ENCODE data around the gene OR4M1.
"Not testable (repeated sequence)": the region's sequence is repeated elsewhere in the genome, so short reads cannot be mapped to it uniquely, and the experiment has no call there.

Gene OR4M1

DNA sequence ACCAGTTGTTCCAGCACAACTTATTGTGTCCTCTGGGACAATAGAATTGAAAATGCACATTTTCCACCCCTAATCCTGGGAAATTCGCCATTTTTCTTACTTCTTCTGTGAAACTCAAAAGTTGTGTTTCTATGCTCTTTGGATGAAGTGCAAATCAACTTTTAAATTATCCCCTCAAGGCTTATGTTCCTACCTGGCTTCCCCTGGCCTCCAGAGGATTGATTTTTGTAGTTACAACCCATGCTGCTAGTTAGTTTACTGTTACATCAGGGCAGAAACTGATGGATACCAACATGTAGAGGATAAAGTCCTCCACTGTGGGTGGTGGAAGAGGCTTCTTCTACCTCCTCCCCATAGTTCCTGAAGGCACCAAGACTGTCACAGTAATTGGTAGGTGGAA is at the start of gene OR4M1:
TSS of gene OR4M1 (plus strand) at position 301 of the 400 bp plus-strand sequence. CDS start 6,819 bp downstream, outside the sequence.
- DNase-seq: not testable (repeated sequence)

DNA sequence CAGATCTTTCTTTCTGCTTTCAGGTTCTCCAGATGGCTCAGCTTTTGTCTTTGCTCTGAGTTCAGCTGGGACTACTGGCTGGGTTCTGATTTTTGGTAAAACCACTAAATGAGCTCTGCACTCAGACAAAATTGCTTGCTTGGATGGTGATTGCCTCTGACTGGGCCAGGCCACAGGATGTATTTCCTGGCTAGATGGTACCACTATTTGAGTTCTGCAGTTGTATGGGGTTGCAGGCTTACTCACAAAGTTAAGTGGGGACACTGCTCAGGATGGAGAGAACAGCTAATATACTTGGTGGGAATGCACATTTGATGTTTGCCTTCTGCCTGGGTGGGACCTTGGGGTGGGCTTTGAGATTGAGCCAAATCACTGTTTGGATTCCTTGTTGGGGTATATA is 43.9 kb upstream of the OR4M1 start:
- no peak for DNase-seq

GRCh38 chr14:19729763-19730162 is 43.5 kb upstream of the OR4M1 start:
- no peak for DNase-seq

DNA sequence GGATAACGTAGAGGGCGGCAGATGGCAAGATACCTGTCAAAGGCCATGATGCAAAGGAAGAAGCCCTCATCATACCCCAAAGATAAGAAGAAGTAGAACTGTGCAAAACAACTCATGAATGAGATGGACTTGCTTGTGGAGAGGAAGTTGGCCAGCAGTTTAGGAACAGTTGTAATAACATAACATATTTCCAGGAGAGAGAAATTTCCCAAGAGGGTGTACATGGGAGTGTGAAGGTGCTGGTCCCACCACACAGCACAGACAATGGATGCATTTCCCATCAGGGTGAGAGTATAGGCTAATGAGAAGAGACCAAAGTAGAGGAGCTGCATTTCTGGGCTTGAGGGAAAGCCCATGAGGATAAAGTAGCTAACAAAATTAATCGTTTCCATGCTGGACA is 39.4 kb upstream of the OR4M1 start:
- DNase-seq: not testable (repeated sequence)

DNA sequence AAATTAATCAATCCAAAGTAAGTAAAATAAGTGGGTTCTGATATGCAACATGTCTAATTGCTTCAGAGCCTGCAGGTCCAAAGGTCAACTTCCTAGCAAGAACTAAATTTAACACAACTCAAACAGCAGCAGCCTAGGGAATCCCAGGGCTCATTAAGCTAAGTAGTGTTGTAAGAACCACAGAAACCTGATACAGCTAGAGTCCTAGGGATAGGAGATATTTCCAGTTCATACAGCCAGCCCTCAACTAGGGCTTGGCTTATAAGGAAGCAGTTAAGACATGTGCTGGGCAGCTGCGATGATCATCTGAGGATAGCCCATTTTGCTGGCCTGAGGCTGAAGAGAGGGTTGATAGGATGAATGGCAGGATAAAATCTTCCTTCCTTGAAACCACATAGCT is 30.0 kb upstream of the OR4M1 start, which contains the start of gene OR4Q3:
TSS of gene OR4Q3 (plus strand) at position 316 of the 400 bp plus-strand sequence.
- no peak for DNase-seq

DNA sequence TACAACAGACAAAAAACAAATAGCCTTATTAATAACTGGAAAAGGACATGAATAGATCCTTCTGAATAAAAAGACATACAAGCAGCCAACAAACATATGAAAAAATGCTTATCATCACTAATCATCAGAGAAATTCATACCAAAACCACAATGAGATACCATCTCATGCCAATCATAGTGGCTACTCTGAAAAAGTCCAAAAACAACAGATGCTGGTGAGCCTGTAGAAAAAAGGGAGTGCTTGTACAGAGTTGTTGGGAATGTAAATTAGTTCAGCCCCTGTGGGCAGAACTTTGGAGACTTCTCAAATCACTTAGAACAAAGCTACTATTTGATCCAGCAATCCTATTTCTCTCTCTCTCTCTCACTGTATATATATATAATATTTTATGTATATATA is 21.0 kb upstream of the OR4M1 start:
- not testable (repeated sequence) for DNase-seq

DNA sequence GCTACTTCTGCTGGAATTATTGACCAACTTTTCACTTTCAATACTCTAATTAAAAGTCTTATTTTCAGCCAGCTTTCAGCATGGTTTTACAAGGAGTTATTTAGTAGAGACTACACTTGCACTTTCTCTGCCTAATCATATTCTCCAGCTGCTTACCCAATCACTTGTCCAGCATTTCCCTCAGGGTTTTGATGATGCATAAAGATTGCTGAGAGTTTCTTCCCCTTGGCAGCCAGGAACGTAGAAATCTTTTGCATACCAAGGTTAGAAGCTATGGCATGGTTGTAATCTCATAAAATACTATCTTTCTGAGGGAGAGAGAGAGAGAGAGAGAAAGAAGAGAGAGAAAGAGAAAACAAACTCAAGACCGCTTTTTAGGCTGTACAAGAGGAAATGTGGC is 19.1 kb upstream of the OR4M1 start:
- DNase-seq: no peak

DNA sequence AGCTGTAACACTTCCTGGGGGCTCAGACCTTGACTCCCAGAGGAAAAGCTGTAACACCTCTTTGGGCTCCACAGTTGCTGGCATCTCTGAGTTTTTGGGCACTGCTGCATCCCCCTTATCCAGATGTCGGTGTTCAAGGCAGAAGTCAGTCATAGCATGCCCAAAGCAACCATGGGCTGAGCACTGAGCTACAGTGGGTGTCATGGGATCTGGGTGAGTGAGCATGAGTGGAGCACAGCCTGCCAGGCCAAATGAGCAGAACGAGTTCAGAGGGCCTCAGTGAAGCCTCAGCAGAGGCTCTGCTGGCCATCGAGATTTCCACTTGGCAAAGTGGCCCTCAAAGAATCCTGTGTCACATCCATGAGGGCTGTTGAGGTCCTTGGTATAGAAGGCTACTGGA is 1.8 kb upstream of the OR4M1 start:
- DNase-seq: not testable (repeated sequence)

- DNase-seq: no peak
These were observed 1.3 kb upstream of the OR4M1 start for GRCh38 chr14:19771895-19772430.

- DNase-seq: not testable (repeated sequence)
These were observed 850 bp upstream of the OR4M1 start for GRCh38 chr14:19772454-19772853.

DNA sequence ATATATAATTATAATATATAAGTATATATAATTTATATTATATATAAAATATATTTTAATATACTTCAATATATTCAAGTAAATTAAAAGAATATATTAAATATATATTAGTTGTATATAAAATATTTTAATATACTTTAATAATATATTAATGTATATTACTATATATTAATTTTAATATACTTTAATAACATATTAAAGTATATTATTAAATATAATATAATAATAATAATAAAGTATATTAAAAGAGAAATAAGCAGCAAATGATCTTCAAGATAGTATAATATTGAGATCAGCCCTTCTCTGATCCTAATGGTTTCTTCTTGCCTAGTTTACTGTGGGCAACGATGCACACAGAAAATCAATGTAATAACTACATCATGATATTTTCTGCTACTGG is 2.3 kb downstream of the OR4M1 start:
- DNase-seq: no peak

DNA sequence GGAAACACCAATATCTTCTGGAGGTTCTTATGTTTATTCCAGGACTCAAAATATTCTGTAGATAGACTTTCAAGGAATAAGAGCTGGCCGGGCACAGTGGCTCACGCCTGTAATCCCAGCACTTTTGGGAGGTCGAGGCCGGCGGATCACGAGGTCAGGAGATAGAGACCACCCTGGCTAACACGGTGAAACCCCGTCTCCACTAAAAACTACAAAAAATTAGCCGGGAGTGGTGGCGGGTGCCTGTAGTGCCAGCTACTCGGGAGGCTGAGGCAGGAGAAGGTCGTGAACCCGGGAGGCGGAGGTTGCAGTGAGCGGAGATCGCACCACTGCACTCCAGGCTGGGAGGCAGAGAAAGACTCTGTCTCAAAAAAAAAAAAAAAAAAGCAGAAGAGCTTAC is 12.5 kb downstream of the OR4M1 start:
- DNase-seq: not testable (repeated sequence)

GRCh38 chr14:19787318-19787717 is 14.0 kb downstream of the OR4M1 start:
- DNase-seq: not testable (repeated sequence)

DNA sequence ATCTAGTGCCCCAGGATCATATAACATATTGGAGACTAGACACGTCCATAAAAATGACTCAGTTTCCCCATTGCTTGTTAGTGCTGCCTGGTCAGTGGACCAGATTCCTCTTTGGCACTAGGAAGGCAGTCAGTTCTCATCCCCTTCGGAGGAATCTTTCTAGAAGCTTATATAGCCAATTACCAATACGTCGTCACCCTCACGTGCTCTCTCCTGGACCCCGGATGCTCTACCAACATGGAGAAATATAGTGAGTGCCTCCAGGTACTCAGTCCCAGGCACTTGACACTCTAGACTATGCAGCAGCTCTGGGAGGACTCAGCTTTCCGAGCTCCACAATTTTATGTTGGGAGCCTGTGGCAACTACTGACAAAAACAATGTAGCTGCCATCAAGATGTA is 14.8 kb downstream of the OR4M1 start:
- not testable (repeated sequence) for DNase-seq

DNA sequence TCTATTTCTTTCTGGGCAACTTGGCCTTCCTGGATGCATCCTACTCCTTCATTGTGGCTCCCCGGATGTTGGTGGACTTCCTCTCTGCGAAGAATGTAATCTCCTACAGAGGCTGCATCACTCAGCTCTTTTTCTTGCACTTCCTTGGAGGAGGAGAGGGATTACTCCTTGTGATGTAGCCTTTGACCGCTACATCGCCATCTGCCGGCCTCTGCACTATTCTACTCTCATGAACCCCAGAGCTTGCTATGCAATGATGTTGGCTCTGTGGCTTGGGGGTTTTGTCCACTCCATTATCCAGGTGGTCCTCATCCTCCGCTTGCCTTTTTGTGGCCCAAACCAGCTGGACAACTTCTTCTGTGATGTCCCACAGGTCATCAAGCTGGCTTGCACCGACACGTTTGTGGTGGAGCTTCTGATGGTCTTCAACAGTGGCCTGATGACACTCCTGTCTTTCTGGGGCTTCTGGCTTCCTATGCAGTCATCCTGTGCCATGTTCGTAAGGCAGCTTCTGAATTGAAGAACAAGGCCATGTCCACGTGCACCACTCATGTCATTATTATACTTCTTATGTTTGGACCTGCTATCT is 23.3 kb downstream of the OR4M1 start:
- not testable (repeated sequence) for DNase-seq

- DNase-seq: no peak
These were observed 26.6 kb downstream of the OR4M1 start for GRCh38 chr14:19799880-19800279.

GRCh38 chr14:19800282-19801117 is 27.2 kb downstream of the OR4M1 start:
- DNase-seq: no peak

DNA sequence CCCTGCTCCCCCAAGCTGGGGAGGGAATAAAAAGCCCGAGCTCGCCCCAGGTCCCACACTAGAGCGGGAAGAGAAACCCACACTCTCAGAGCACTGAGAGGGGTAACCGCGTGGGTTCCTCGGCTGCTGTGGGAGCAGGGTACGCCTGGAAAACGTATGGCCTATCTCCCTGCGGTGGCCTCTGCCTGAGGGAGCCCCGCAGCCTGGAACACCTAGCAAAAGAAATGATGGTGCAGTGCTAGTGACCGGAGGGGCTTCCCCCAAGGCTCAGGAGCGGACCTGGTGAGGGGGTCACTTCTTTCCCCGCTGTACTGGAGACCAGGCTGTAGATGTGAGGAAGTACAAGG is 27.8 kb downstream of the OR4M1 start:
- DNase-seq: no peak

DNA sequence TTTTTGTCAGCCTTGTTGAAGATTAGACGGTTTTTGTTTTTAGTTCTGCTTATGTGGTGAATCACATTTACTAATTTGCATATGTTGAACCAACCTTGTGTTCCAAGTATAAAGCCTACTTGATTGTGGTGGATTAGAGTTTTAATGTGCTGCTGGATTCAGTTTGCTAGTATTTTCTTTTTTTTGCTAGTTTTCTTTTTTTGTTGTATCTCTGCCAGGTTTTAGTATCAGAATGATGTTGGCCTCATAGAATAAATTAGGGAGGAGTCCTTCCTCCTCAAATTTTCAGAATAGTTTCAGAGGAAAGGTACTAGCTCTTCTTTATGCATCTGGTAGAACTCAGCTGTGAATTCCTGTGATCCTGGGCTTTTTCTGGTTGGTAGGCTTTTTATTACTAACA is 30.2 kb downstream of the OR4M1 start, which contains the start of gene OR4N2:
TSS of gene OR4N2 (plus strand) at position 301 of the 400 bp plus-strand sequence. CDS start 23,679 bp downstream, outside the sequence.
- DNase-seq: not testable (repeated sequence)

DNA sequence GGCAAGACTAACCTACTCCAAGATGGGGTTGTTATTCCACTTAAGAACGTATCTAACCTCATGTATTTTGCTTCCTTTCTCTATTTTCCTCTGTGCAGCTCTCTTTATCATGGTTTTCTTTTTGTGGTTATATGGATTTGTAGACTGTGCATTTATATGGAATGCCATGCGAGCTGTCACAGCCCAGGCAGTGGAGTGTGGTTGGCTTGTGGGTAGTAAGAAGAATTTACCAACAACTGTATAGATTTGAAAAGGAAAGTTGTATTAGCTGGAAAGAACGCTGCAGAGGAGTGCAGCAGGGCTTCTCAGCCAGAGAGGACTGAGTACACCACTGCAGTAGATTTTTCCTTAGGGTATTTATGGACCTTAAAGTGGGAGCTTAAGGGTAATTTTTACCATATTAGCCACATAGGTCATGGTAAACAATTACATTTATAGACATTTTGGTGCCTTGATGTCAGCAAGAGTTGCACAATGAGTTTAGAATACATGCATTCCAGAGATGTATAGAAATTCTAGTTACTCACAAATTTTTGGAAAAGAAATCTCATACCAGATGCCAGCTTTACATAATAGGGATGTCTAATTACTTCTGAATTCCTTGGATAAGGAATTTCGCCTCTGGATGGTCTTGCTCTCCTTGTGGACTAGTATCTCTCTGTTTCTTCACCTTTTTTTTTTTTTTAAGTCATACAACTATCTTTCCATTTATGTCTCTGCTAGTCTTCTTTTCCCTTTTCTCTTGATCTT is 40.0 kb downstream of the OR4M1 start:
- not testable (repeated sequence) for DNase-seq

DNA sequence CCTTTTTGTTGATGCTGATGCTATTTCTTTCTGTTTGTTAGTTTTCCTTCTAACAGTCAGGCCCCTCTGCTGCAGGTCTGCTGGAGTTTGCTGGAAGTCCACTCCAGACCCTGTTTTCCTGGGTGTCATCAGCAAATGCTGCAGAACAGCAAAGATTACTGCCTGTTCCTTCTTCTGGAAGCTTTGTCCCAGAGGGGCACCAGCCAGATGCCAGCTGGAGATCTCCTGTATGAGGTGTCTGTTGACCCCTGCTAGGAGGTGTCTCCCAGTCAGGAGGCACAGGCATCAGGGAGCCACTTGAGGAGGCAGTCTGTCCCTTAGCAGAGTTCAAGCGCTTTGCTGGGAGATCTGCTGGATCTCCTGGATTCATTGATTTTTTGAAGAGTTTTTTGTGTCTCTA is 46.6 kb downstream of the OR4M1 start:
- not testable (repeated sequence) for DNase-seq

DNA sequence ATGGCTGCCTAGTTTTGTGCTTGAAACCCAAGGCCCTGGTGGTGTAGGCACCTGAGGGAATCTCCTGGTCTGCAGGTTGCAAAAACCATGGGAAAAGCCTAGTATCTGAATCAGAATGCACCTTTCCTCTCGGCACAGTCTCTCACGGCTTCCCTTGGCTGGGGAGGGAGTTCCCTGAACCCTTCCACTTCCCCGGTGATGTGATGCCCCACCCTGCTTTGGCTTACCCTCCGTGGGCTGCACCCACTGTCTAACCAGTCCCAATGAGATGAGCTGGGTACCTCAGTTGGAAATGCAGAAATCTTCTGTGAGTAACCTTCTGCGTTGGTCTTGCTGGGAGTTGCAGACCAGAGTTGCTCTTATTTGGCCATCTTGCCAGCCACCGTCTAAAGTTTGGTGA is 47.7 kb downstream of the OR4M1 start:
- DNase-seq: not testable (repeated sequence)

DNA sequence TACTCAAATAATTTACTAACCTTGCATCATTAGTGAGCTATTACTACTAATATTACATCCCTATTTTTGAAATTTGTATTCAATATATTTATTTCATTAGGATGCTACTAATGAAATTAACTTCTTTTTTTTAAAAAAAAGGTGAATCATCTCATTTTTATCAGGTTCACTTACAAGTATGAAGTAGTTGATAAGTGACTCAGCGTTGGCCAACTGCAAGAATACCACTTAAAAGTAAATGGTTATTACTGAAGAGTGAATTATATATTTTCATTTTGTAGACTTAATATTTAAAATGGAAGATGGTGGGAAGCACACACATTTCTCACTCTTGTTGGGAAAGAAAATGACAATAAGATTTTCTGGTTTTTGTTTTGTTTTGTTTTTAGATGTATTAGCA is 49.9 kb downstream of the OR4M1 start:
- no peak for DNase-seq

All from CD4-positive, alpha-beta T cell treated with Interleukin-17A for 1 hour (primary cell).